Right kidney (tissue), 1 donor: ENCODE measurements around the gene ERICH2.

Experiments used
- DNase-seq: peaks from one replicate; pipeline ENCODE4 v3.0.0-alpha.2; 2016

Gene ERICH2

GRCh38 chr2:170763232-170763631 is 6.9 kb upstream of the ERICH2 start:
- no peak for DNase-seq

GRCh38 chr2:170764880-170765261 is 5.3 kb upstream of the ERICH2 start:
- DNase-seq: no peak

- no peak for DNase-seq
These were observed 3.5 kb upstream of the ERICH2 start for GRCh38 chr2:170766693-170767092.

GRCh38 chr2:170770606-170771420 is 635 bp downstream of the ERICH2 start:
- peak; percentile 78 for DNase-seq

GRCh38 chr2:170771421-170771937 is 1.3 kb downstream of the ERICH2 start:
- no peak for DNase-seq

GRCh38 chr2:170772295-170772694 is 2.1 kb downstream of the ERICH2 start:
- DNase-seq: no peak

GRCh38 chr2:170774074-170774473 is 3.9 kb downstream of the ERICH2 start:
- no peak for DNase-seq

- DNase-seq: no peak
These were observed 8.7 kb downstream of the ERICH2 start for GRCh38 chr2:170778900-170779299.

GRCh38 chr2:170779304-170779703 is 9.1 kb downstream of the ERICH2 start:
- DNase-seq: no peak

- DNase-seq: no peak
These were observed 12.5 kb downstream of the ERICH2 start for GRCh38 chr2:170782673-170783072.

GRCh38 chr2:170783549-170783948 is 13.4 kb downstream of the ERICH2 start:
- no peak for DNase-seq

GRCh38 chr2:170798996-170799395 is 28.8 kb downstream of the ERICH2 start:
- no peak for DNase-seq

- no peak for DNase-seq
These were observed 36.4 kb downstream of the ERICH2 start for GRCh38 chr2:170806548-170806947.

- DNase-seq: peak; percentile 43
These were observed 42.8 kb downstream of the ERICH2 start for GRCh38 chr2:170812710-170813600.

- peak; percentile 46 for DNase-seq
These were observed 43.7 kb downstream of the ERICH2 start for GRCh38 chr2:170813611-170814532.

GRCh38 chr2:170814533-170815230 is 44.5 kb downstream of the ERICH2 start:
- peak; percentile 15 for DNase-seq

GRCh38 chr2:170815311-170815710 is 45.1 kb downstream of the ERICH2 start:
- no peak for DNase-seq

- DNase-seq: peak; percentile 75
These were observed 45.7 kb downstream of the ERICH2 start for GRCh38 chr2:170815746-170816503.

- peak; percentile 55 for DNase-seq
These were observed 46.4 kb downstream of the ERICH2 start, which contains the start of gene GAD1 for GRCh38 chr2:170816504-170817092. Gene GAD1, plus strand, starts transcription at chr2:170816887. Its CDS starts 1,705 bp downstream, at chr2:170818592.
